Mesenchymal stem cell (in vitro differentiated cells and primary cell): ENCODE data around the gene NR1I3.

ENCODE experiments used
- DNase-seq: peaks from one replicate; pipeline ENCODE4 v3.0.0-alpha.2; 2013
- H2AFZ ChIP-seq: one replicate; pipeline ENCODE4 v1.6.1; 2013; ENCODE audit warnings: low read depth, mild to moderate bottlenecking, control low read depth, inconsistent platforms, low read length, moderate library complexity
- H2AK5ac ChIP-seq: 2 replicates; pipeline ENCODE4 v1.6.1; 2013; ENCODE audit warnings: low read length, moderate library complexity, mild to moderate bottlenecking, inconsistent platforms; ENCODE audit not compliant: severe bottlenecking
- H2BK120ac ChIP-seq: one replicate; pipeline ENCODE4 v1.6.1; 2013; ENCODE audit warnings: low read depth, mild to moderate bottlenecking, inconsistent platforms, low read length, moderate library complexity
- H2BK12ac ChIP-seq, 2 experiments: one replicate each; pipeline ENCODE4 v1.6.1; 2013; ENCODE audit warnings: inconsistent platforms in 2 of 2, low read length in 2 of 2, mild to moderate bottlenecking in 2 of 2, moderate library complexity in 2 of 2, control low read depth in 1 of 2
- H2BK15ac ChIP-seq: one replicate; pipeline ENCODE4 v1.6.1; 2013; ENCODE audit warnings: mild to moderate bottlenecking, low read depth, inconsistent platforms; ENCODE audit not compliant: poor library complexity, severe bottlenecking
- H2BK5ac ChIP-seq: 2 replicates; pipeline ENCODE4 v1.6.1; 2013; ENCODE audit warnings: low read depth, mild to moderate bottlenecking, low read length, control low read depth, inconsistent platforms; ENCODE audit not compliant: poor library complexity, severe bottlenecking
- H3K14ac ChIP-seq, 2 experiments: one replicate each; pipeline ENCODE4 v1.6.1; 2013; ENCODE audit warnings: inconsistent platforms in 2 of 2, low read length in 2 of 2, control low read depth in 1 of 2, mild to moderate bottlenecking in 1 of 2, moderate library complexity in 1 of 2
- H3K18ac ChIP-seq, 2 experiments: one replicate each; pipeline ENCODE4 v1.6.1; 2013; ENCODE audit warnings: inconsistent platforms in 2 of 2, low read length in 2 of 2, control low read depth in 1 of 2, low read depth in 1 of 2, mild to moderate bottlenecking in 1 of 2
- H3K23ac ChIP-seq, 2 experiments: one replicate each; pipeline ENCODE4 v1.6.1; 2013; ENCODE audit warnings: inconsistent platforms in 2 of 2, low read length in 2 of 2, mild to moderate bottlenecking in 2 of 2, moderate library complexity in 2 of 2, control low read depth in 1 of 2
- H3K27ac ChIP-seq: 2 replicates; pipeline ENCODE4 v1.5.1; 2013; ENCODE audit warnings: mild to moderate bottlenecking, moderate library complexity, low read length, control low read depth, inconsistent platforms; ENCODE audit not compliant: poor library complexity, severe bottlenecking
- H3K27me3 ChIP-seq, 2 experiments: 2 replicates each; pipeline versions ENCODE4 v1.6.1 to v1.7.0; 2013; ENCODE audit warnings: low read length in 2 of 2, mild to moderate bottlenecking in 2 of 2, moderate library complexity in 2 of 2, control low read depth in 1 of 2, inconsistent platforms in 1 of 2; ENCODE audit not compliant: control insufficient read depth in 1 of 2, insufficient read depth in 1 of 2
- H3K36me3 ChIP-seq, 2 experiments: 2 replicates each; pipeline versions ENCODE4 v1.6.1 to v1.7.0; 2013; ENCODE audit warnings: low read length in 2 of 2, control low read depth in 1 of 2, inconsistent platforms in 1 of 2, low read depth in 1 of 2, mild to moderate bottlenecking in 1 of 2; ENCODE audit not compliant: insufficient read depth in 2 of 2, control insufficient read depth in 1 of 2
- H3K4ac ChIP-seq, 2 experiments: one replicate each; pipeline ENCODE4 v1.6.1; 2013; ENCODE audit warnings: inconsistent platforms in 2 of 2, low read length in 2 of 2, mild to moderate bottlenecking in 2 of 2, moderate library complexity in 2 of 2, control low read depth in 1 of 2, low read depth in 1 of 2
- H3K4me1 ChIP-seq: 2 replicates; pipeline ENCODE4 v1.6.1; 2013; ENCODE audit warnings: low read depth, low read length, control low read depth; ENCODE audit not compliant: control insufficient read depth, insufficient read depth
- H3K4me2 ChIP-seq: 2 replicates; pipeline ENCODE4 v1.6.1; 2013; ENCODE audit warnings: low read length, mild to moderate bottlenecking, inconsistent platforms; ENCODE audit not compliant: poor library complexity, severe bottlenecking
- H3K4me3 ChIP-seq, 2 experiments: 2 replicates each; pipeline versions ENCODE4 v1.5.1 to v1.7.0; 2013; ENCODE audit warnings: low read length in 2 of 2, mild to moderate bottlenecking in 2 of 2, control low read depth in 1 of 2, low read depth in 1 of 2; ENCODE audit not compliant: insufficient read depth in 1 of 2
- H3K79me1 ChIP-seq: replicated peaks from 2 replicates; pipeline ENCODE4 v1.6.1; 2013; ENCODE audit warnings: mild to moderate bottlenecking, control low read depth, low read length, inconsistent platforms; ENCODE audit not compliant: poor library complexity, severe bottlenecking
- H3K9ac ChIP-seq: 2 replicates; pipeline ENCODE4 v1.7.0; 2013; ENCODE audit warnings: mild to moderate bottlenecking, low read length, moderate library complexity
- H3K9me3 ChIP-seq: 2 replicates; pipeline ENCODE4 v1.7.0; 2013; ENCODE audit warnings: mild to moderate bottlenecking, low read length; ENCODE audit not compliant: control insufficient read depth
- H4K8ac ChIP-seq: one replicate; pipeline ENCODE4 v1.6.1; 2013; ENCODE audit warnings: inconsistent platforms, mild to moderate bottlenecking, low read length, moderate library complexity
- H4K91ac ChIP-seq: one replicate; pipeline ENCODE4 v1.6.1; 2013; ENCODE audit warnings: mild to moderate bottlenecking, low read length, inconsistent platforms
- WGBS: methylation state at CpG from one replicate; pipeline ENCODE4 v1.1.7; 2013; ENCODE audit warnings: mixed read lengths; 5-methylcytosine and 5-hydroxymethylcytosine counted together

NR1I3 gene

DNA sequence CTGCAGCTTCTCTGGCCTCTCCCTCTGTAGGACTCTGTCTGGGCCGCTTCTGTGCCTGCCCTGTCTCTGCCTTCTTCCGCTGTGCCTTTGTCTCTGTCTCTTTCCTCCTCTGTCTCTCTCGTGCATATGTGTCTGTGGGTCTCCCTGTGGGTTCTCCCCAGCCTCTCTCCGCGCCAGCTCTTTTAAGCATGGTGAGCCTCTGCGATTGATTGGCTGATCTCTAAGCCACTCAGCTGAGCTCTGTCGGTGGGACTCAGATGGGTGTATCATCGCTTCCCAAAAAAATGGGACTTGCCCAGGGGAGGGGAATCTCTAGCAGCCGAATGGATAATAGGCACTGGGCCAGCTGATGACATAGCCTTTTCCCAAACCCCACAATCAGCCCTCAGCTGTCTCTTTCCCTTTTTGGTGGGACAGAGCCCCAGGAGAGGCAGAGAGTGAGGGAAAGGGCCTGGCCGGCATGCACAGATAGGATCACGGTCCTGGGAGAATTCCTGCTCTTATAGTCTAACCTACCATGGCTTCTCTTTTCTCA, 39.0 kb downstream of the NR1I3 start, which contains the start of gene ADAMTS4:
TSS of gene ADAMTS4 (minus strand) at position 158 of the 535 bp plus-strand sequence. CDS start 427 bp downstream, outside the sequence.
- Histone ChIP-seq H2AFZ (peak within 1 kb of the TSS; percentile 33), H3K4ac (peak within 1 kb of the TSS; percentile 52 to 69), H4K8ac (peak within 1 kb of the TSS; percentile 64), H2AK5ac (no peak within 1 kb of the TSS), H3K27me3 (no peaks in the 10 kb centered on the region), H2BK120ac (no peak within 1 kb of the TSS), H4K91ac (no peak within 1 kb of the TSS), H2BK15ac (peak within 1 kb of the TSS; percentile 87), H3K9ac (peak within 1 kb of the TSS; percentile 83), H3K4me3 (peak within 1 kb of the TSS in 1 of 2 experiments; percentile 84), H3K79me1 (peaks cover 7% of the 10 kb centered on the region), H3K4me2 (peak within 1 kb of the TSS; percentile 36), H2BK12ac (peak within 1 kb of the TSS; percentile 23 to 80), H3K18ac (peak within 1 kb of the TSS; percentile 47 to 80), H3K23ac (no peak within 1 kb of the TSS), H3K14ac (peak within 1 kb of the TSS in 1 of 2 experiments; percentile 72), H3K9me3 (no peaks in the 10 kb centered on the region), H3K27ac (no peak within 1 kb of the TSS), H3K4me1 (peaks cover 14% of the 10 kb centered on the region), H3K36me3 (peaks cover 4 to 28% of the 10 kb centered on the region in 2 experiments), H2BK5ac (no peak within 1 kb of the TSS)
- no peak for DNase-seq
- whole genome bisulfite sequencing, result 78% methylated on average over 9 of the region's 11 CpGs

DNA sequence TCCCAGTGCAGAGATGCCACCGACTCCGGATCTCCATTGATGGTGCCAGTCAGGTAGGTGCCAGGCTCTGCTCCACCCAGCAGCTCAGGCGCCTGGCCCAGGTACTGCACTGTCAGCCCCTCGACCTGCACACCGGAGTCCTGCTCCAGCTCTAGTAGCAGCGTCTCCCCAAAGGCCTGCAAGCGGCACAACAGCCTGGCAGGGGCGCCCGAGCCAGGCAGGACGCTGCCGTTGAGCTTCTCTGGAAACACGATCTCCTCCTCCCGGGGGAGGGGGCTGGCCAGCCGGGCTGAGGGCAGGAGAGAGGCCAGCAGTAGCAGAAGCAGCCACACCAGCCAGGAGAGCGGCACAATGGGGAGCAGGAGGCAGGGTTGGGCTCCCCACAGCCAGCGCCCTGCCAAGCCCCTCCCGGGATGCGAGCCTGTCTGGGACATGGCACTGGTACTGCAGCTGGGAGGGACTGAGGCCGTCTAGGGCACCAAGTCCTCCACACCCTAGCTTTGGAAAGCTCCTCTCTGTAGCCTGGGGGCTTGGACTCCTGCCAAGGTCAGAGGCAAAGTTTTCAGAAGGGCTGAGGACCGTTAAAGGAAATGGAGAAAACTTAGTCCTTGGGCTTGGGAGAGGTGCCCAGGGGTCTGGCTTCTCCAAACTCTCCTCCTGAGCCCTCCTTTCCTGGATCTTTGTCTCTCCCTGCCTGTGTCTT, 39.7 kb downstream of the NR1I3 start:
- Histone ChIP-seq H2AFZ (peak overlapping the region; percentile 33), H3K27me3 (no peaks in the 10 kb centered on the region), H3K79me1 (peaks cover 3% of the 10 kb centered on the region), H3K14ac (peak overlapping the region in 1 of 2 experiments; percentile 72), H3K9me3 (no peaks in the 10 kb centered on the region), H3K36me3 (peaks cover 2 to 27% of the 10 kb centered on the region in 2 experiments), H4K8ac (peak overlapping the region; percentile 52), H3K4me1 (peaks cover 12% of the 10 kb centered on the region), H3K9ac (peak overlapping the region; percentile 83), H3K18ac (peak overlapping the region; percentile 47 to 80), H2BK5ac (no peak overlapping the region), H2BK15ac (peak overlapping the region; percentile 87), H3K27ac (no peak overlapping the region), H2AK5ac (no peak overlapping the region), H2BK12ac (peak overlapping the region in 1 of 2 experiments; percentile 80), H3K4ac (peak overlapping the region; percentile 52 to 69), H3K23ac (no peak overlapping the region), H3K4me2 (peak overlapping the region; percentile 36), H2BK120ac (no peak overlapping the region), H4K91ac (no peak overlapping the region), H3K4me3 (peak overlapping the region in 1 of 2 experiments; percentile 84)
- 45% methylated on average over 19 of the region's 20 CpGs for WGBS
- DNase-seq, result no peak

DNA sequence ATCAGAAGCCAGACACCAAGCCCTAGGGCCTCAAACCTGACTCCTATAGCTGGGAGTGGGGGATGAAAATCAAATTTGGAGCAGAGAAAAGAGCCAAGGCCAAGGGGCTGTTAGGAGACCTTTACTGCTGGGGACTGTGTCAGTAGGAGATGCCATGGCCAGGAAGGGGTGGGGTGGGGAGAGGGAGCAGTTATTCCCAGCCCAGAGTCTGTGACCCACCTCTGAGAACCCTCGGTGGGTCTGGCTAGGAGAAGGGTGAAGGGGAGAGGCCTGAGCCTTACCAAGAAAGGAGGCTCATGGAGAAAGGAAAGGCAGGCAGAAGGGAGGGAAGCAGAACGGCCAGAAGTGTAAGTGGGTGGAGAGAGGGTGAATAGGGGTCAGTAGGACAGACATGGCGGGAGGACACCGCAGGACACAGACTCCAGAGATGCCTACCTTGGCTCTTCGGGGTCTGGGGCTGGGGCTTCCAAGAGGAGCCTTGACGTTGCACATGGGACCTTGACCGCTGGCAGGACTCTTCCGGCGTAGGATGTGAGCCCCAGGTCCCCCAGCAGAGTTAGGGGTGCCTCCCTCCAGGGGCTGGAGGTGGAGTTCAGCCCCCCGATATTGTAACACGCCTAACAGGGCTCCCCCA, 40.3 kb downstream of the NR1I3 start:
- DNase-seq, result no peak
- WGBS, result 89% methylated on average over 11 of the region's 11 CpGs
- no peak overlapping the region for H3K23ac ChIP-seq
- H3K36me3 ChIP-seq, result peaks cover 2 to 34% of the 10 kb centered on the region in 2 experiments
- no peaks in the 10 kb centered on the region for H3K9me3 ChIP-seq
- H2BK120ac ChIP-seq, result no peak overlapping the region
- peak overlapping the region; percentile 83 for H3K9ac ChIP-seq
- H2BK12ac ChIP-seq, result peak overlapping the region in 1 of 2 experiments; percentile 57
- H3K4me3 ChIP-seq, result peak overlapping the region in 1 of 2 experiments; percentile 84
- peak overlapping the region; percentile 91 for H4K91ac ChIP-seq
- H2BK15ac ChIP-seq, result no peak overlapping the region
- no peaks in the 10 kb centered on the region for H3K27me3 ChIP-seq
- peaks cover 10% of the 10 kb centered on the region for H3K4me1 ChIP-seq
- H3K18ac ChIP-seq, result peak overlapping the region; percentile 38 to 56
- no peak overlapping the region for H2AK5ac ChIP-seq
- H3K4ac ChIP-seq, result peak overlapping the region in 1 of 2 experiments; percentile 66
- peaks cover 2% of the 10 kb centered on the region for H3K79me1 ChIP-seq
- H3K27ac ChIP-seq, result no peak overlapping the region
- peak overlapping the region; percentile 95 for H4K8ac ChIP-seq
- H2BK5ac ChIP-seq, result no peak overlapping the region
- no peak overlapping the region for H2AFZ ChIP-seq
- H3K14ac ChIP-seq, result peak overlapping the region in 1 of 2 experiments; percentile 56
- no peak overlapping the region for H3K4me2 ChIP-seq
